ENCODE data around the gene DPYD.

GRCh38 chr1:97112442-97112841, 808.4 kb downstream of the DPYD start:
- TF ChIP-seq, protein P1, sequence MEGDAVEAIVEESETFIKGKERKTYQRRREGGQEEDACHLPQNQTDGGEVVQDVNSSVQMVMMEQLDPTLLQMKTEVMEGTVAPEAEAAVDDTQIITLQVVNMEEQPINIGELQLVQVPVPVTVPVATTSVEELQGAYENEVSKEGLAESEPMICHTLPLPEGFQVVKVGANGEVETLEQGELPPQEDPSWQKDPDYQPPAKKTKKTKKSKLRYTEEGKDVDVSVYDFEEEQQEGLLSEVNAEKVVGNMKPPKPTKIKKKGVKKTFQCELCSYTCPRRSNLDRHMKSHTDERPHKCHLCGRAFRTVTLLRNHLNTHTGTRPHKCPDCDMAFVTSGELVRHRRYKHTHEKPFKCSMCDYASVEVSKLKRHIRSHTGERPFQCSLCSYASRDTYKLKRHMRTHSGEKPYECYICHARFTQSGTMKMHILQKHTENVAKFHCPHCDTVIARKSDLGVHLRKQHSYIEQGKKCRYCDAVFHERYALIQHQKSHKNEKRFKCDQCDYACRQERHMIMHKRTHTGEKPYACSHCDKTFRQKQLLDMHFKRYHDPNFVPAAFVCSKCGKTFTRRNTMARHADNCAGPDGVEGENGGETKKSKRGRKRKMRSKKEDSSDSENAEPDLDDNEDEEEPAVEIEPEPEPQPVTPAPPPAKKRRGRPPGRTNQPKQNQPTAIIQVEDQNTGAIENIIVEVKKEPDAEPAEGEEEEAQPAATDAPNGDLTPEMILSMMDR (conservative IDR thresholded peaks at IDR 0.05): no peak
- no peak for TF ChIP-seq ZFX (IDR thresholded peaks at IDR 0.05)

Data from C4-2B (cell line).